ENCODE results near the gene MKKS. TPM values are rescaled to one million over a fixed set of nuclear protein-coding genes. Genes with fewer than 3 reads are reported as not detected.
A peak's percentile ranks its signal among the peaks of the same experiment; 100 is the strongest.
"Not testable (repeated sequence)": the region's sequence is repeated elsewhere in the genome, so short reads cannot be mapped to it uniquely, and the experiment has no call there.

MKKS gene
- total and polyA plus RNA-seq, 9 of the 15 experiments (the other 6 are each of a cell fraction or from before 2014, with no cell fraction given) = 6.8 to 26.8 (median 12.0) TPM

- TF ChIP-seq ZEB2 (IDR thresholded peaks at IDR 0.05) (peak; percentile 62; the same call in 1 of the 2 replicates), ETV5 (CRISPR knock-in tag; IDR thresholded peaks at IDR 0.05; ENCODE audit: low read depth) (peak; percentile 73; the same call in 1 of the 2 replicates), ZNF398 (CRISPR knock-in tag; IDR thresholded peaks at IDR 0.05) (no peak), MEIS2 (IDR thresholded peaks at IDR 0.05; ENCODE audit: partially characterized antibody) (peak; percentile 18)
These were observed 14.4 kb downstream of the MKKS start (continued) for GRCh38 chr20:10419550-10420133.

GRCh38 chr20:10417218-10417617, 16.8 kb downstream of the MKKS start:
- POLR2A ChIA-PET = not testable (repeated sequence)
- WGBS (ENCODE audit: insufficient coverage, low coverage, missing lambda C conversion rate) = 90% methylated on average over 2 of the region's 2 CpGs

More at GRCh38 chr20:10417218-10417617, 16.8 kb downstream of the MKKS start:
- BruUV-seq (replicated peaks); FAIRE-seq; H3K4me3 ChIP-seq; H4K20me1 ChIP-seq (replicated peaks; ENCODE audit: control insufficient read depth, insufficient read depth, low read length); DNase-seq (ENCODE audit: extremely low read depth in 1 of 4, low spot score in 3 of 4); H2AFZ ChIP-seq (ENCODE audit: low read depth, low read length); H3K4me1 ChIP-seq (replicated peaks in 1 of 2; ENCODE audit: control insufficient read depth in 2 of 2, insufficient read depth in 2 of 2, low read length in 2 of 2); H3K27me3 ChIP-seq (ENCODE audit: control insufficient read depth in 2 of 2, insufficient read depth in 2 of 2, low read length in 2 of 2); ATAC-seq; intact Hi-C loops (cut with micrococcal nuclease); H3K27ac ChIP-seq (ENCODE audit: extremely low read depth, low read depth, low read length); CTCF ChIA-PET (ENCODE audit: low intra/inter-chr PET ratio); H3K9me3 ChIP-seq (replicated peaks; ENCODE audit: control insufficient read depth, insufficient read depth, low read depth, low read length); H3K9ac ChIP-seq (ENCODE audit: insufficient read depth in 1 of 2, low read depth in 2 of 2, low read length in 2 of 2); H3K9me1 ChIP-seq (ENCODE audit: control insufficient read depth, insufficient read depth, low read length); H3K4me2 ChIP-seq (ENCODE audit: insufficient read depth, low read length): not testable (repeated sequence)
- peaks cover 27% of the 10 kb centered on the region for H3K79me2 ChIP-seq (ENCODE audit: control insufficient read depth, insufficient read depth, low read length)
- in situ Hi-C loops (cut with MboI) = loop anchor here (25.0 kb wide), 1 partner anchor 1805 kb away; no protein-coding TSS in a partner anchor
- peak; percentile 72 for TF ChIP-seq ZNF121 (CRISPR knock-in tag; conservative IDR thresholded peaks at IDR 0.05)
- H3K36me3 ChIP-seq (ENCODE audit: control insufficient read depth, insufficient read depth, low read length) = peaks cover 61% of the 10 kb centered on the region
